SKM-1 treated with dmso at 0.1 percent for 144 hours (cell line): ENCODE data around the gene MAP7D3.
A peak's percentile ranks its signal among the peaks of the same experiment; 100 is the strongest.
"Not testable (repeated sequence)": the region's sequence is repeated elsewhere in the genome, so short reads cannot be mapped to it uniquely, and the experiment has no call there.

Experiments used
- DNase-seq: peaks from one replicate; lab custom pipeline; 2025; ENCODE audit not compliant: unreplicated experiment; lab: John Stamatoyannopoulos, UW

Gene MAP7D3, protein sequence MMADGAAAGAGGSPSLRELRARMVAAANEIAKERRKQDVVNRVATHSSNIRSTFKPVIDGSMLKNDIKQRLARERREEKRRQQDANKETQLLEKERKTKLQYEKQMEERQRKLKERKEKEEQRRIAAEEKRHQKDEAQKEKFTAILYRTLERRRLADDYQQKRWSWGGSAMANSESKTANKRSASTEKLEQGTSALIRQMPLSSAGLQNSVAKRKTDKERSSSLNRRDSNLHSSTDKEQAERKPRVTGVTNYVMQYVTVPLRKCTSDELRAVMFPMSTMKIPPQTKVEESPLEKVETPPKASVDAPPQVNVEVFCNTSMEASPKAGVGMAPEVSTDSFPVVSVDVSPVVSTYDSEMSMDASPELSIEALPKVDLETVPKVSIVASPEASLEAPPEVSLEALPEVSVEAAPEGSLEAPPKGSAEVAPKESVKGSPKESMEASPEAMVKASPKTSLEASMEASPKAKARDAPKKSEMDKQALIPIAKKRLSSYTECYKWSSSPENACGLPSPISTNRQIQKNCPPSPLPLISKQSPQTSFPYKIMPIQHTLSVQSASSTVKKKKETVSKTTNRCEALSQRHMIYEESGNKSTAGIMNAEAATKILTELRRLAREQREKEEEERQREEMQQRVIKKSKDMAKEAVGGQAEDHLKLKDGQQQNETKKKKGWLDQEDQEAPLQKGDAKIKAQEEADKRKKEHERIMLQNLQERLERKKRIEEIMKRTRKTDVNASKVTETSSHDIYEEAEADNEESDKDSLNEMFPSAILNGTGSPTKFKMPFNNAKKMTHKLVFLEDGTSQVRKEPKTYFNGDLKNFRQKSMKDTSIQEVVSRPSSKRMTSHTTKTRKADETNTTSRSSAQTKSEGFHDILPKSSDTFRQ

DNA sequence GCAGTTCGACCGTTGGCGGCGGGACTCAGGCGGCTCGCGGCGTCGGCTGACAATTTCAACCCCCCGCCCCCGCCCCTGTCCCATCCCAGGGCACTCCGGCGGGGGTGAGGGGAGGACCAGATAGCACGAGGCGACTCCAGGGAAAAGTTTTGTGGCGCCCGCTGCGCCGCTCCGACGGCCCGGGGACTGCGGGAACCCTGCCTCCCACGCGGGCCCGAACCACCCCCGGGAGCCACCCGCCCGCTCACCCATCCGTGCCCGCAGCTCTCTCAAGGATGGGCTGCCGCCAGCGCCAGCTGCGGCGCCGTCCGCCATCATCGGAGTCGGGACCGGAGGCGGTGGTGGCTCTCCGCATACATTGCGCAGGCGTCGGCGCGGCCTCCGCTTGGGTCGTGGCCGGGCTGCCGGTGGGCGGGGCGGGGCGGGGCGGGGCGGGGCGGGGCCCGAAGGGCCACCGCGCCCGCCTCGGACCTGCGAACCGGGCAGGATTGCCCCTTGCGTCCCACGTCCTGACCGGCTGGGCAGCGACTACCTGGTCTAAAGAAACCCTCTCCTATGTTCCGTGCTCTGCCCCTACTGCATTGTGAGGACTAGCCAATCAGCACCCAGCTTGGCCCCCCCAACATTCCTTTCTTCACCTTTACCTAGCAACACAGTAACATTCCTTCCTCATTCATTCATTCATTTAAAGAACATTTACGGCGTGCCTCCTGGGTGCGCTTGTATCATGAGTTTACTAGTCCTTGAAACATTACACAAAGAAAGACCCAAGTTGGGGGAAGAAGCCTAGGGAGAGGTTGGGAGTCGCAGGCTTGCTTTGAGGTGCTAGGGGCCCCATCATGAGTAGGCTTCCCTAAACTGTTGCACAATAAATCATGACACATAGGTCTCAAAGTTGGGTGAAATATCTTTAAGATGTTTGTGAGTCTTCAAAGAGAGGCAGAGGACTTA lies at the start of gene MAP7D3:
MAP7D3 (minus strand) TSS at position 360 of the 951 bp plus-strand sequence; CDS start at position 318, 42 bp downstream.
- no peak for DNase-seq

DNA sequence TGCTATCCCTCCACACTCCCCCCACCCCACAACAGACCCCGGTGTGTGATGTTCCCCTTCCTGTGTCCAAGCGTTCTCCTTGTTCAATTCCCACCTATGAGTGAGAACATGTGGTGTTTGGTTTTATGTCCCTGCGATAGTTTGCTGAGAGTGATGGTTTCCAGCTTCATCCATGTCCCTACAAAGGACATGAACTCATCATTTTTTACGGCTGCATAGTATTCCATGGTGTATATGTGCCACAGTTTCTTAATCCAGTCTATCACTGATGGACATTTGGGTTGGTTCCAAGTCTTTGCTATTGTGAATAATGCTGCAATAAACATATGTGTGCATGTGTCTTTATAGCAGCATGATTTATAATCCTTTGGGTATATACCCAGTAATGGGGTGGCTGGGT lies 49.5 kb upstream of the MAP7D3 start, which contains the start of gene ADGRG4:
ADGRG4 (plus strand) TSS at position 243 of the 400 bp plus-strand sequence. CDS start 7,815 bp downstream, outside the sequence.
- not testable (repeated sequence) for DNase-seq

DNA sequence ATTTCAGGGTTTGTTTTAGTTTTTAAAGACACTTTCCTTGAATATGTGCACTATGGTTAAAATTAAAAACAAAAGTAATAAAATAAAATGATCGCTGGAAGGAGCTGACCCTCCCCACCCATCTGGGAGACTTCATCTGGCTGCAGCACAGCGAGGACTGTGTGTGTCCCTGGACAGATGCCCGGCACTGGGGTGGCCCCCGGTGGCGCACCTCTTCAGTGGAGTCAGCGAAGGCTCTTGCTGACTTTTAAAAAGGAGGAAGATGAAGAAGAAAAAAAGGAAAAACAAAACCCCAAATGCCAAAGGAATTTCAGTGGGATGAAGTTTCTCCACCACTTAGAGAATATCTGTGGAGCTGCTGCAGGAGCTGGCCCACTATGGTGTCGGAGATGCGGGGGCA lies 44.2 kb upstream of the MAP7D3 start:
- no peak for DNase-seq

DNA sequence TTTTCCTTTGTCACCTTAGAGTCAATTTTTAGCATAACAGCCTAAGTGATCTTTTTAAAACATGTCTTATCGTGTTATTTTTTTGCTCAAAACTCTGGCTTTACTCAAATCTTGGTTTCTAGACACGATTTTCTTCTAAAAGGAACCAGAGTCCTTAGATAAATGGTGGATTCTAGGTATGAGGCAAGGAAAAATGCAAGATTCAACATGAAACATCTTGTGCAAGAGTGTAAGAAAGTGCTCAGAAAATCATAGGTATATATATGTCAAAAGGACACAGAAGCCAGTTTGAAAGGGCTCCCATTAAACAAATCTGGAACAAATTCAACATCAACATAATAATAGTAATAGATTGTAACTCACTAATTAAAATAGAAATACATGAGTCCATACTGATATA lies 41.5 kb upstream of the MAP7D3 start:
- DNase-seq = no peak

DNA sequence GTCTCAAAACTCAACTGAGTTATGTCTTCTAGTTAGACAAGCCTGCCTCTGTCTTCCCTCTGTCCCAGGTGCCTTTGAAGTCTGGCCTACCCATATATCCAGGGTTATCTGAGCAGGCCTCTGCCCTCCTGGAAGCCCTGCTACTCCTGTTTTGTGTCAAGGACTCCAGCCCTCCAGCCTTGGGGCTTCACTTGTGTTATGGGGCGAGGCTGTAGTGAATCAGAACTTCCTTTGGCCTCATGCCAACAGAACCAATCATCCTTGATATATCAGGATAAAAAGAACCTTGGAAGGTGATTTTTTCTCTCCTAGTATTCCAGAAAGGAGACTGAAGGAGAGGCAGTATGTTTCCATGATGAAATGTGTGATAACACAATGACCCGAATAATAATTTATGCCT lies 40.6 kb upstream of the MAP7D3 start:
- no peak for DNase-seq

DNA sequence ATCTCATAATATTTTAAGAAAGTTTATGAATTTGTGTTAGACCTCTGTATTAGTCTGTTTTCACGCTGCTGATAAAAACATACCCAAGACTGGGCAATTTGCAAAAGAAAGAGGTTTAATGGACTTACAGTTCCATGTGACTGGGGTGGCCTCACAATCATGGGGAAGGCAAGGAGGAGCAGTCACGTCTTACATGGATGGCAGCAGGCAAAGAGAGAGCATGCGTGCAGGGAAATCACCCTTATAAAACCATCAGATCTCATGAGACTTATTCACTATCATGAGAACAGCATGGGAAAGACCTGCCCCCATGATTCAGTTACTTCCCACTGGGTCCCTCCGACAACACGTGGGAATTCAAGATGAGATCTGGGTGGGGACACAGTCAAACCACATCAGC lies 35.2 kb upstream of the MAP7D3 start:
- not testable (repeated sequence) for DNase-seq

DNA sequence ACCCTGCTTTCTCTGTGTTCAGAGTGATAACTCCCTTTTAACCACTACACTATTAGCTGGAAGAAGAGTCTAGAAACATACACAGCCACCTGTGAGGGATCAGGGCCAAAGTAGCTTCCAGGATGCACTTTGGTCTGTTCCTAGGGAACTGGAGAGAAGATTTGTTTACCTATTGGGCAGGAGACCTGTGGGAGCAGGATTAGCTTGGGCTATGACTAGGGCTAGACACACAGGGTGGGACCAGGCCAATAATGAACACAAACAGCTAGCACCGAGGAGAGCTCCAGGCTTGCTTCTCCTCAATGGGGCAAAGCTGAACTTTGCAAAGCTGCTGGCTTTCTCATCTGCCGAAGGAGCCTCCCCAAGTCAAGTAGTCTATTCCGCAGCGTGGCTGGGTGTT lies 24.4 kb upstream of the MAP7D3 start:
- DNase-seq = no peak

DNA sequence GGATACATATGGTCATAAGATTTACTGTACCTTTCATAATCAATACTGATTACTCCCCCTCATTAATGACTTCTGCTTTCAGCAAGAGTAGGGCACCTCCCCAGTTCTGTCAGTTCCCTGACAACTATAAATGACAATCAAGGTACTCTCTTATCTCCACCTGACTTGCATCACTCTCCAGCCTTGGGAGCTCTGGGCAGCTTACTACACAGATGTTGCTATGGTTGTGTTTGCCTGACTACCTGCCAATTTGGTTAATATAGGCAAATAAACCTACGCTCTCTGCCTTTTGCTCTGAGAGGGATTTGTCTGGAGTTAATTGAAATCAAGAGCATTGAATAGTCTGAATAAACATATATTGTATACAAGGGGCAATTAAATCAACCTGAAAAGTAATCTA lies 22.8 kb upstream of the MAP7D3 start:
- no peak for DNase-seq

DNA sequence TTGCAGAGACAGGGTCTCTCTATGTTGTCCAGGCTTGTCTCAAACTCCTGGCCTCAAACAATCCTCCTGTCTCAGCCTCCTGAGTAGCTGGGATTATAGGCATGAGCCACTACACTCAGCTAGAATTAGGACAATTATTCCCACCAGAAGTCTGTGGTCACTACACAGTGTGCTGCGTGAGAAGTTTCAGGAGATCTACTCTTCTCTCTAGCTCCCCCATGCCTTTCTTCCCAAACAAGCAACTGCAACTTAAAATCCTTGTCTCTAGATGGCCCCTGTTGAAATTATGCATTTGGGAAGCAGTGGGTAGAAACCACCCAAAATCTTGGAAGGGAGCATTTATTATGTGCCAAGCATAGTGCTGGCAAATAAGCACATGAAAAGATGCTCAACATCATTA lies 21.1 kb upstream of the MAP7D3 start:
- no peak for DNase-seq

DNA sequence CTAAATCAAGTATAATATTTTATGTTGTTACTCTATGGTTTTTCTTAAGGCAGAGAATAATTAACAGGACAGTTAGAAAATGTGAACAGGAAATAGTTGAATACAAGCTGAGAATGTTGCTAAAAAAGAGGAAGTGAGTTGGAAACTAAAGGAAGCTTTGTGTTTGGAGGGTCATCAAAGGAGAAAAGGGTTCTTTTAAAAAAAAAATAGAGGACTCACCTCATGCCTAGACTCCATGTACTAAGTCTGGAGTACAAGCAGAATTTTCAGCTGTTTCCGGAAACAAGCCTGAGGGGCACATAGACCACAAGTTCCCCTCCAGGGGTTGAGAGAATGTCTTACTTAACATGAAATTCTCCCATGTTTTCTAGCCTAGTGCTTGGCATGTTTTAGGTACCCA lies 20.1 kb upstream of the MAP7D3 start:
- DNase-seq = peak; percentile 60

DNA sequence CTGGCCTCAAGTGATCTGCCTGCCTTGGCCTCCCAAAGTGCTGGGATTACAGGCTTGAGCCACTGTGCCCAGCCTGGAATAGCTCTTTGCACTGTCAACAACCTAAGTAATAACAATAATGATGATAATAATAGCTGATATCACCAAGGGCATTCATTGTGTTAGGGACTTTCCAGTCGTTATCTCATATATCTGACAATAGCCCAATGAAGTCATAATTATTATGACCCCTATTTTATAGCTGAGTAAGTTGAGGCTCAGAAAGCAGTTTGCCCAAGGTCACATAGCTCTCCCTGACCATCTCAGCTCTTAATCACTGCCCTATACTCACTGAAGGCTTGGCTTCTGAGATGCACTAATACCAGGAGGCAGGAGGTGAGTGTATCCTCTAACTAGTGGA lies 18.7 kb upstream of the MAP7D3 start:
- DNase-seq = no peak

DNA sequence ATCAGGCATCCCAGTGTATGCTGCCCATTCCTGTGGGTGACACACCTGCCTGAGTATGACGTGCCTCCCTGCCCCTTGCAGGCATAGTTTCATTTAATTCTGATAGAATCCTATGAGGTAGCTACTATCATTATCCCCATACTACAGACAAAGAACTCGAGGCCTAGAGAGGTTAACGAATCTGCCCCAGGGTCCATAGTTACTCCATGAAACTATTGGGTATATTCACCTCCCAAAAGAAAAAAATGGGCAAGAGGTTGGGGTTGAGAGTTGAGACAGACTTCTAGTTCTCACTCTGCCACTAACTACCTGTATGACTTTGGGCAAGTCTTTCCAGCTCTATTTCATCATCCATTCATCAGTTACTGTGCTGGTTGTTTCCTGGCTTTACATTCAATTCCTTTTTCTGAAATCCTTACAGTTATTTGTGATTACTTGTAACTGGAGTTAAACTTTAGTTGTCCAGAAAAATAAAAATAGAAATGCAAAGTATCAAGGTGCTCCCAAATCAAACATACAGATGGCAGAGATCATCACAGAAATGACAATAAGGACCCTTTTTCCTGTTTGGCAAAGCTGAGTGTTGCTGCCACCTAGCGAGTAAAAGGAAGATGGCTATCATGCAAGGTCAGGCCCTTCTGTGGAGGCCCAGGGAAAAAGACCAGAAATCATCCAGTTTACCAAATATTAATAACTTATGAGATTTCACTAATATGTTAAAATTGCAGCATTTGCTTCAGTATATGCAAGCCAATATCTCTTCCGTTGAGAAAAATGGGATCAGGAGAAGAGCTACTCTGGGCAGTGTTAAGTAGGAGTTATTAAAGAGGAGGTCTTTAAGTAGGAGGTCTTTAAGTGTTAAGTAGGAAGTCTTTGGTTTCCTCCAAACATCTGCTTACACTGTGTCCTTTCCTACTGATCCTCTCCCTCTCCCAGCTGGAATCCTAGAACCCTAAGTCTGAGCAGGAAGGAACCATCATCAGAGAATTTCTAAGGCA lies 17.1 kb upstream of the MAP7D3 start:
- DNase-seq = peak; percentile 20

DNA sequence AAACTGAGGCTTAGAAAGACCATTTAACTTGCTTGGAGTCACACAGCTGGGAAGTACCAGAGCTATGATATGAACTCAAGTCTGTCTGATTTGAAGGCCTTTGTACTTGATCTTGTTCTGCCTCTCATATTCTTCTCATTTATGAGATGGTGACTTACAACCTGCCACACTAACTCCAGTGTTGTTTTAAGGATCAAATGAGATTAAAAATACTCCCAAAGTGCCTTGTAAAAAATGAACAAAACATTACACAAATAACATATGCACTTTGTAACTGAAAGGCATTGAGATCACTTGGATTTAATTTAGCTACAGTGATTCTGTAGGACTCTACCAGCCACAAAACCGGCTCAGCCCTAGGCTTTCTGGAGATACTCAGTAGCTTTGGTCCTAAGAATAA lies 15.6 kb upstream of the MAP7D3 start:
- DNase-seq = no peak

DNA sequence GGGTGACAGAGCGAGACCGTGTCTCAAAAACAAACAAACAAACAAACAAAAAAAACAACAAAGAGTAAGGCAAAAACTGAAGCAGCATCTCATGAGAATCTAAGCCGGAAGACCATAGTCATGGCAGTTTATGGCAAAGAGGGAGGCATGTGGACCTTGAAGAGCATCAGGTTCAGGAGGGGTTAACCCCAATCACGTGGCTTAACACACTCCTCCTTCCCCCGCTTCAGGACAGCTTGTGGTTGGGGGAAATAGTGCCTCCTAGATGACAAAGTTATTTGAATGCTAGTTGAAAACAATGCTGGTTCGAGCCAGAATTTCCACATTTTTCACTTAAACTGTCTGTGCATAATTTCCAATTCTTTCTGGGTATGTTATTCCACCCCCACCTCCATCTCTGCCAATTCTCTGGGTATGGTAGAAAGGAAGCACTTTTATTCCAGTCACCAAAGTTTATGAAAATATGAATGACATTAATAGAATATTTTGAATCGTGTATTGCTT lies 11.7 kb upstream of the MAP7D3 start:
- DNase-seq = no peak

DNA sequence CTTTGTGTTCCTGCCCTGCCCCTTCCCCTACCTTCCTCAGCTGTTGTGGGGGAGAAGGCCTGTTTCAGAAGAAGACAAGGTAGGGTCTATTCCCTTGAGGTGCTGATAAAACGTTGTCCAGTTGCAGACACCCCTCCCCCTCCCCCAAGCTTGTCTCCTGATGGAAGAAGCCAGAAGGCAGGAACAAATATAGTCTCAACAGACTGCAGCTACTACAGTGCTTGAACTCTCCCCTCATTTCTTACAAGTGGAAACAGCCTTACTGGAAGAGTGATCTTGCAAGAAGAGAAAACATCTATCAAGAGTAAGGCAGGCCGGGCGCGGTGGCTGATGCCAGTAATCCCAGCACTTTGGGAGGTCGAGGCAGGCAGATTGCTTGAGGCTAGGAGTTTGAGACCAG lies 11.0 kb upstream of the MAP7D3 start:
- no peak for DNase-seq

DNA sequence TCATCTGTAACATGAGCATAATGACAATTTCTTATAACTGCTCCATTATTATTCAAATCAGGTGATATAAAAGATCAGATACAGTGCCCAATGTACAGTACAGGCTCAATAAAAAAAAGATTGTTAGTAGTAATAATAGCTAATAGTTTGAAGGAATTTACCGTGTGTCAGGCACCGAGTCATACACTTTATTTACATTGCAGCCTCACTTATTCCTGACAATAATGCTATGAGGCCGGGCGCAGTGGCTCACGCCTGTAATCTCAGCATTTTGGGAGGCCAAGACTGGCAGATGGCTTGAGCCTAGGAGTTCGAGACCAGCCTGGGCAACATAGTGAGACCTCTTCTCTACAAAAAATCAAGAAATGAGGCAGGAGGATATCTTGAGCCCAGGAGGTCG lies 10.1 kb upstream of the MAP7D3 start:
- no peak for DNase-seq

DNA sequence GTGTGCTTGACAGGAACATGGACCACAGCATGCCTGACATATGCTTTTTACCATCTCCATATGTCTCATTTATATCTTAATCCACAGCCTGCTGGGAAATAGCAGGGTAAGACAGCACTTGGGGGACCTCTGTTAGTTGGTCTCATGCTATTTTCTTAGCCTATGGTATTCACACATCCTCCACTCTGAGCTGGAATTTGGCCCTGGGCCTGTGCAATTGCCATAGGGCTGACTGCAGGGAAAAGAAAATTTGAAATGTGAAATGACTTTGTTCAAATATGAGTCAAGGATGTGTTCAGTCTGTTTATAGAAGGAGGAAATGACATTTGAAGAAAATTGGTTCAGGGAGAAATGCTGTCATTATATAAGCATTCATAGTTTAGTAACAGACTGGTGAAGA lies 9.6 kb upstream of the MAP7D3 start:
- DNase-seq = no peak

DNA sequence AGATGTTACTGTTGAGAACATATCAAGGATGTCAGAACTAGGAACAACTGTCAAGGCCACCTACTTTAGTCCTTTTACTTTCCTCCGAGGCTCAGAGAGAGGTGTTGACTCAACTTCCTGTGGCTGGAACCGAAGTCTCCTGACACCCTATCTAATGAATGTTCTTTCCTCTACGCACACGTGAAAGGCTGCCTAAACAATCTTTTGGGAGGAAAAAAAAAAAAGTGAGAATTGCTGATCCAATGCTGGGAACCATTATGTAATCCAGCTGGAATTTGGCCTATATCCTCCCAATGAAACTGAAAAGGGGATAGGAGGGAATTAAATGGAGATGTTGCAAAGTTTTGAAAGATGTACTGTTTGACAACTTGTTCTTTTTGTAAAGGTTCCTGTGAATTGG lies 8.3 kb upstream of the MAP7D3 start:
- DNase-seq = no peak

DNA sequence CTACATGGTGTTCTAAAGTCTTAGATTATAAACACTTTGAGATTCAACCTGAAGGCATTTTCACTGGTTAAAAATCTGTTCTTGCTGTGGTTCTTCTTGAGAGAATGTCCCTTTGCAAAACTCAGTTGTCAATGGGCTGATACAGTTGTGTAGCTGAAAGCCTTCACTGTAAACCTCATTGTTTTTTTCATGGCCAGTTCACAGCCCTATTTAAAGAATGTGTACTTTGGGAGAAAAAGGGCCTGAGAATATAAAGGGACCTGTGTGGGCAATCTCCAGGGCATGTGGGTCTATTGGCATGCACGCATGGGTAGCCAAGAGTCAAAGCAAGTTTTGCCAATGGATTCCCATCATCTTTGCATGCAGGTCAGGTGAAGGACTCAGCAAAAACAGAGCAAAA lies 7.8 kb upstream of the MAP7D3 start:
- no peak for DNase-seq

DNA sequence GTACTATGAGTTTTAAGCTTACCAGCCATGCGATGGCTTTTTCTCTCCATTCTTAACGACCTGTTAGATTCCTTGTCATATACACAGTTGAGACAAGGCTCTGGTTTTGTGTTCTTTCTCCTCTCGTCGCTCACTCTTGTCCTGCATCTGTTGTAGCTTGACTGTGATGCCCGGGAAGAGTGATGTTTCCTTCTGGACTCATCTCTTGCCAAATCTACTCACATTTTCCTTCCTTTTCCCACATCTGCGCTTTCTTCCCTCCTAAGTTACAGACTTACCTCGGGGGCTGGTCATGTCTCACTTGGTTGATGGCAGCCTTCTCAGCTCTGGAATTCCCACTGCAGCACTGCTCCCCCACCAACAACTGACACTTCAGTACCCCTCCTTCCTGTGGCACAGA lies 4.8 kb upstream of the MAP7D3 start:
- no peak for DNase-seq
